Glutamatergic neuron (in vitro differentiated cells): Measurements from ENCODE around the gene RHOU. TPM values are rescaled to one million over a fixed set of nuclear protein-coding genes. Genes with fewer than 3 reads are reported as not detected.
"Not testable (repeated sequence)": the region's sequence is repeated elsewhere in the genome, so short reads cannot be mapped to it uniquely, and the experiment has no call there.

Source experiments
- DNase-seq: peaks from one replicate; pipeline ENCODE4 v3.0.0; 2022
- H3K27ac Mint-ChIP-seq: one replicate; pipeline ENCODE4 v1.8.0; 2020; ENCODE audit warnings: mild to moderate bottlenecking, mixed read lengths, inconsistent platforms; ENCODE audit not compliant: unreplicated experiment
- H3K27me3 Mint-ChIP-seq: one replicate; pipeline ENCODE4 v1.8.0; 2020; ENCODE audit warnings: mild to moderate bottlenecking, moderate library complexity, mixed read lengths, inconsistent platforms; ENCODE audit not compliant: unreplicated experiment
- H3K36me3 Mint-ChIP-seq: one replicate; pipeline ENCODE4 v1.8.0; 2020; ENCODE audit warnings: mild to moderate bottlenecking, mixed read lengths, inconsistent platforms; ENCODE audit not compliant: unreplicated experiment
- H3K4me1 Mint-ChIP-seq: one replicate; pipeline ENCODE4 v1.8.0; 2020; ENCODE audit warnings: mild to moderate bottlenecking, low read depth, mixed read lengths, inconsistent platforms; ENCODE audit not compliant: unreplicated experiment
- H3K4me3 Mint-ChIP-seq: one replicate; pipeline ENCODE4 v1.8.0; 2020; ENCODE audit warnings: mild to moderate bottlenecking, mixed read lengths, inconsistent platforms; ENCODE audit not compliant: unreplicated experiment
- H3K9me3 Mint-ChIP-seq: one replicate; pipeline ENCODE4 v1.8.0; 2020; ENCODE audit warnings: mild to moderate bottlenecking, moderate library complexity, mixed read lengths, inconsistent platforms; ENCODE audit not compliant: unreplicated experiment
- total RNA-seq: library from RNA; stranded (reverse); fragmentation: NEBNext Ultra II Directional; extraction: Animal tissue kit (Norgen Biotek cat#: 25700); gene quantifications from one replicate; pipeline ENCODE4 v1.2.1, GENCODE V29; 2021; ENCODE audit not compliant: unreplicated experiment
- TF ChIP-seq, protein P1 (sequence below): fragments of 200-600 bp; sonication (generic); IDR thresholded peaks from one replicate; pipeline ENCODE4 v1.5.0; 2021; ENCODE audit not compliant: partially characterized antibody, unreplicated experiment

RHOU gene
- total RNA-seq, 1 donor from 2014 or later: 79.7 TPM

DNA sequence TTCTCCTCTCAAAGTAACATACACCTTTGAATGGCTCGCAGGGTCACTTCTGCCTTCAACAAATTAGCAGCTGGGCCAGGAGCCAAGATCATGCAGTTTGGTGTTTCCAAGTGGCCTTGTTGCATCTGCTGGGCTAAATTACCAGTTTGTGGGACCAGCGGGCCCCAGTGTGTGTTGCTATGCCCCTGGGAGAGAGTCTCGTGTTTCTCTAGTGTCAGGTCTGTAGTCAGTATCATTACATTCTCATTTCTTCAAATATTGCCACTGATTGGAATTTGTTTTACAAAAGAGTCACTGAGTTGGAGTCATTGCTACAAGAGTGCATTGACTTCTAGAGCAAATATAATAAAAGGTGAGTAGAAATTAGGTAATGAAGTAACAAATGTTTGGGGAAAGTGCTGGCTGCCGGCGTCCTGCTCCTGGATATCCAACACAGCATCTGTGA is 35.5 kb downstream of the RHOU start:
- no peak for DNase-seq
- no peak overlapping the region for H3K4me3 Mint-ChIP-seq
- H3K36me3 Mint-ChIP-seq: no peaks in the 10 kb centered on the region
- H3K9me3 Mint-ChIP-seq: peaks cover 3% of the 10 kb centered on the region
- TF ChIP-seq, protein P1, sequence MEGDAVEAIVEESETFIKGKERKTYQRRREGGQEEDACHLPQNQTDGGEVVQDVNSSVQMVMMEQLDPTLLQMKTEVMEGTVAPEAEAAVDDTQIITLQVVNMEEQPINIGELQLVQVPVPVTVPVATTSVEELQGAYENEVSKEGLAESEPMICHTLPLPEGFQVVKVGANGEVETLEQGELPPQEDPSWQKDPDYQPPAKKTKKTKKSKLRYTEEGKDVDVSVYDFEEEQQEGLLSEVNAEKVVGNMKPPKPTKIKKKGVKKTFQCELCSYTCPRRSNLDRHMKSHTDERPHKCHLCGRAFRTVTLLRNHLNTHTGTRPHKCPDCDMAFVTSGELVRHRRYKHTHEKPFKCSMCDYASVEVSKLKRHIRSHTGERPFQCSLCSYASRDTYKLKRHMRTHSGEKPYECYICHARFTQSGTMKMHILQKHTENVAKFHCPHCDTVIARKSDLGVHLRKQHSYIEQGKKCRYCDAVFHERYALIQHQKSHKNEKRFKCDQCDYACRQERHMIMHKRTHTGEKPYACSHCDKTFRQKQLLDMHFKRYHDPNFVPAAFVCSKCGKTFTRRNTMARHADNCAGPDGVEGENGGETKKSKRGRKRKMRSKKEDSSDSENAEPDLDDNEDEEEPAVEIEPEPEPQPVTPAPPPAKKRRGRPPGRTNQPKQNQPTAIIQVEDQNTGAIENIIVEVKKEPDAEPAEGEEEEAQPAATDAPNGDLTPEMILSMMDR: no peak
- peaks cover 24% of the 10 kb centered on the region for H3K4me1 Mint-ChIP-seq
- H3K27me3 Mint-ChIP-seq: peaks cover 11% of the 10 kb centered on the region
- no peak overlapping the region for H3K27ac Mint-ChIP-seq

DNA sequence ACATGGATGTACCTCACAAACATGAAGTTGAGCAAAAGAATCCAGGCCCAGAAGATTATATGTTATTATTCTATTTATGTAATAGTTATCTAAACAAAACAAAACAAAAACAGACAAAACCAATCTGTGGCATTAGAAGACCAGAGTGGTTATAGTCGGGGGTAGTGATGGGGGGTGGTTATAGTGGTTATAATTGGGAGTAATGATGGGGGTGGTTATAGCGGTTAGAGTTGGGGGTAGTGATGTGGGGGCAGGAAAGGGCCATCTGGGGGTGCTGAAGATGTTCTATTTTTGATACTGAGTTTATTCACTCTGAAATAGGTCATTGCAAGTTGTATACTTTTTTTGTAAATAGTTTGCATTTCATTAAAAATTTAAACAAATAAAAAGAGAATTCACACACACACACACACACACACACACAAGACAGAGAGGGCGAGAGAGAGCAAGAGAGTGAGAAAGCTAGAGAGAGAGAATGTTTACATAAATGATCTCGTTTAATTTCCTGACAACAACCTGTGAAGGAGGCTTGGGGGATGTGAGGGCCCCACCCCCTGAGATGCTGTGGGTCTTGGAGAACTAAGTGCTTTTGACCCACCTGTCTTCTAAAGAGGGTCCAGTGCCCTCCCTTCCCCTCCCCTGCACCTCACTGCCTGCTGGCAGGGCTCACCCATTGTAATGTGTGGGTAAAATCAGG is 37.4 kb downstream of the RHOU start:
- H3K4me1 Mint-ChIP-seq: peaks cover 26% of the 10 kb centered on the region
- H3K27ac Mint-ChIP-seq: no peak overlapping the region
- no peak overlapping the region for H3K4me3 Mint-ChIP-seq
- H3K27me3 Mint-ChIP-seq: peaks cover 11% of the 10 kb centered on the region
- H3K9me3 Mint-ChIP-seq: peaks cover 3% of the 10 kb centered on the region
- DNase-seq: no peak
- no peaks in the 10 kb centered on the region for H3K36me3 Mint-ChIP-seq
- TF ChIP-seq, protein P1: no peak

DNA sequence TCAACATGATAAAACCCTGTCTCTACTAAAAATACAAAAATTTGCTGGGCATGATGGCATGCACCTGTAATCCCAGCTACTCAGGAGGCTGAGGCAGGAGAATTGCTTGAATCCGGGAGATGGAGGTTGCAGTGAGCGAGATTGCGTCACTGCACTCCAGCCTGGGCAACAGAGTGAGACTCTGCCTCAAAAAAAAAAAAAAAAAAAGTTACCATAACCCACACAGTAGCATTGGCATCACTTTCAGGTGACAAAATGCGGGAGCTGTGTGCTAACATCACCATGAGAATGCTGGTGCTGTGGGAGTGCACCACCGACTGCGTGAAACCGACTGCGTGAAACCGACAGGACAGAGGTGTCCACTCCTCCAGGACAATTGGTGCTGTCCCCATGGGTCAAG is 40.7 kb downstream of the RHOU start:
- H3K4me3 Mint-ChIP-seq, DNase-seq, H3K27me3 Mint-ChIP-seq, H3K36me3 Mint-ChIP-seq, H3K27ac Mint-ChIP-seq, H3K9me3 Mint-ChIP-seq: not testable (repeated sequence)
- peaks cover 13% of the 10 kb centered on the region for H3K4me1 Mint-ChIP-seq

DNA sequence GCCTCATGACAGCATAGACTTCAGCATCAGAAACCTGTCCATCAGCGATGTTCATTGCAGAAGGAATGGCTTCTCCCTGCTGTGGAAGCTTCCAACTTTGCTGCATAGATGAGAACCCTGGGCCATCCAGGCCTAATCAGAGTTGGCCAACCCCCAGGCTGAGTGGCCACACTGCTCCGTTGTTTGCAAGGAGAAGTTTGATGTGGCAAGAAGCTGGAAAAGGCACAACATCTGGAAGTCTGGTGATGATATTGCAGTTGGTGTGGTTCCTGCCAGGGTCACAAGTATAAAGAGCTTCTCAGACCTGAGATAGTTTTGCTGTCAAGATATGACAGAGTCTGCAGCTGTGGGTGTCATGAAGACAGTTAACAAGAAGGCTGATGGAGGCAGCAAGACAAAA is 41.2 kb downstream of the RHOU start:
- Mint-ChIP-seq H3K27ac (no peak overlapping the region), H3K4me1 (peaks cover 10% of the 10 kb centered on the region), H3K9me3 (peaks cover 5% of the 10 kb centered on the region), H3K36me3 (no peaks in the 10 kb centered on the region), H3K4me3 (no peak overlapping the region), H3K27me3 (peaks cover 6% of the 10 kb centered on the region)
- TF ChIP-seq, protein P1: no peak
- DNase-seq: no peak

DNA sequence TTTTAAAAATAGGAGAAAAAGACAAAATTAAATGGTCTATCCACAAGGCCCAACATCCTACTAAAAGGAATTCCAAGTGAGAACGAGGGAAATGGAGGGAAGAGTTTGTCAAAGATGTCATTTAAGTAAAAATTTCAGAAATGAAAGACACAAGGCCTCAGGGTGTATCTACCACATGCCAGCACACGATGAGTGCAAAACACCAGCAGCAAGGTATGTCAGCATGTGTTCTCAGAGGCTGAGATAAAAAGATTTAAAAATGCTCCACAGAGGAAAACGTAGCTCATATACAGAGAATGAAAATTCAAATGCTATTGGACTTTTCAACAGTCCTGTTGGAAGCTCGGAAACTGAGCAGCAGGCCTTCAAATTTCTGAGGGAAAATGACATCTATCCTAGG is 42.0 kb downstream of the RHOU start:
- H3K36me3 Mint-ChIP-seq: no peaks in the 10 kb centered on the region
- peaks cover 6% of the 10 kb centered on the region for H3K27me3 Mint-ChIP-seq
- H3K9me3 Mint-ChIP-seq: peaks cover 5% of the 10 kb centered on the region
- TF ChIP-seq, protein P1: no peak
- no peak overlapping the region for H3K27ac Mint-ChIP-seq
- H3K4me3 Mint-ChIP-seq: no peak overlapping the region
- peaks cover 6% of the 10 kb centered on the region for H3K4me1 Mint-ChIP-seq
- DNase-seq: no peak
